Liver (tissue), 9 donors: ENCODE results near the gene PKHD1. TPM values are rescaled to one million over a fixed set of nuclear protein-coding genes. Genes with fewer than 3 reads are reported as not detected.

Experiments used
- DNase-seq: peaks from one replicate; pipeline ENCODE4 v3.0.0-alpha.2; 2017; ENCODE audit warnings: low spot score
- H3K27ac ChIP-seq, 2 donors: one replicate each; pipeline ENCODE4 v1.7.0; 2013; ENCODE audit warnings: inconsistent platforms in 2 of 2, low read length in 2 of 2, control low read depth in 1 of 2, low read depth in 1 of 2, mild to moderate bottlenecking in 1 of 2
- H3K27me3 ChIP-seq, 4 donors: one replicate each; pipeline versions ENCODE4 v1.6.1 to v1.7.0; 2013; ENCODE audit warnings: low read length in 3 of 4, inconsistent platforms in 1 of 4, mild to moderate bottlenecking in 1 of 4, moderate library complexity in 1 of 4; ENCODE audit not compliant: control insufficient read depth in 4 of 4, insufficient read depth in 4 of 4
- H3K36me3 ChIP-seq, 4 donors: one replicate each; pipeline versions ENCODE4 v1.6.1 to v1.7.0; 2013; ENCODE audit warnings: low read length in 3 of 4, mild to moderate bottlenecking in 3 of 4, low read depth in 1 of 4, moderate library complexity in 1 of 4; ENCODE audit not compliant: control insufficient read depth in 4 of 4, insufficient read depth in 3 of 4
- H3K4me1 ChIP-seq, 4 donors: one replicate each; pipeline versions ENCODE4 v1.6.1 to v1.7.0; 2013; ENCODE audit warnings: low read length in 3 of 4, mild to moderate bottlenecking in 3 of 4, moderate library complexity in 1 of 4; ENCODE audit not compliant: control insufficient read depth in 4 of 4, insufficient read depth in 4 of 4
- H3K4me3 ChIP-seq, 3 donors: one replicate each; pipeline versions ENCODE4 v1.6.1 to v1.7.0; 2013; ENCODE audit warnings: low read length in 3 of 3, control low read depth in 1 of 3, low read depth in 1 of 3, mild to moderate bottlenecking in 1 of 3
- H3K9ac ChIP-seq, 2 donors: one replicate each; pipeline ENCODE4 v1.7.0; 2013; ENCODE audit warnings: low read length in 2 of 2, mild to moderate bottlenecking in 2 of 2, moderate library complexity in 2 of 2, control low read depth in 1 of 2, low read depth in 1 of 2
- H3K9me3 ChIP-seq, 4 donors: one replicate each; pipeline versions ENCODE4 v1.6.1 to v1.7.0; 2013; ENCODE audit warnings: low read length in 3 of 4; ENCODE audit not compliant: control insufficient read depth in 4 of 4
- FOXA1 ChIP-seq: IDR thresholded peaks from 2 replicates; pipeline ENCODE4 v1.6.1; 2016; ENCODE audit warnings: antibody characterized with exemption
- FOXA2 ChIP-seq: IDR thresholded peaks from 2 replicates; pipeline ENCODE4 v1.6.1; 2016; ENCODE audit warnings: antibody characterized with exemption
- GABPA ChIP-seq, 2 donors: IDR thresholded peaks in 1 of 2; conservative IDR thresholded peaks in 1 of 2; 2 replicates each; pipeline ENCODE4 v1.6.1; 2016; ENCODE audit warnings: antibody characterized with exemption in 2 of 2, mild to moderate bottlenecking in 1 of 2, moderate library complexity in 1 of 2
- HNF4A ChIP-seq, 2 donors: conservative IDR thresholded peaks; 2 replicates each; pipeline ENCODE4 v1.6.1; 2016; ENCODE audit warnings: antibody characterized with exemption in 2 of 2, mild to moderate bottlenecking in 2 of 2
- HNF4G ChIP-seq: IDR thresholded peaks from 2 replicates; pipeline ENCODE4 v1.6.1; 2016; ENCODE audit warnings: antibody characterized with exemption
- JUND ChIP-seq, 2 donors: IDR thresholded peaks; 2 replicates each; pipeline ENCODE4 v1.6.1; 2016; ENCODE audit warnings: antibody characterized with exemption in 2 of 2
- NR2F2 ChIP-seq: IDR thresholded peaks from 2 replicates; pipeline ENCODE4 v1.6.1; 2016; ENCODE audit warnings: antibody characterized with exemption
- RAD21 ChIP-seq, 2 donors: IDR thresholded peaks; 2 replicates each; pipeline ENCODE4 v1.6.1; 2016; ENCODE audit warnings: antibody characterized with exemption in 2 of 2, mild to moderate bottlenecking in 2 of 2
- SP1 ChIP-seq: IDR thresholded peaks from 2 replicates; pipeline ENCODE4 v1.6.1; 2018; ENCODE audit warnings: antibody characterized with exemption, mild to moderate bottlenecking
- TAF1 ChIP-seq: conservative IDR thresholded peaks from 2 replicates; pipeline ENCODE4 v1.6.1; 2016; ENCODE audit warnings: antibody characterized with exemption, mild to moderate bottlenecking
- YY1 ChIP-seq: IDR thresholded peaks from 2 replicates; pipeline ENCODE4 v1.6.1; 2016; ENCODE audit warnings: antibody characterized with exemption, mild to moderate bottlenecking
- WGBS: extraction: QIAGEN DNeasy Blood & Tissue Kit; methylation state at CpG from one replicate; pipeline ENCODE4 v1.1.7; 2013; 5-methylcytosine and 5-hydroxymethylcytosine counted together
- polyA plus RNA-seq, 2 donors: library from polyadenylated mRNA; stranded (reverse) in 1 of 2; unstranded in 1 of 2; fragments of 200-250 nt in 1 of 2; fragments of >200 nt in 1 of 2; fragmentation: Nextera tagmentation in 1 of 2; extraction: Ambion mirVana in 1 of 2; gene quantifications; one replicate each; pipeline versions ENCODE4 v1.2.1 to v1.2.3, GENCODE V29; 2013 to 2015
- total RNA-seq, 2 donors: library from RNA; depleted of rRNA; stranded (reverse); fragments of >200 nt; gene quantifications; one replicate each; pipeline ENCODE4 v1.2.3, GENCODE V29; 2014
- TF ChIP-seq, protein P1 (sequence below): IDR thresholded peaks from 2 replicates; pipeline ENCODE4 v1.6.1; 2016; ENCODE audit warnings: antibody characterized with exemption
- TF ChIP-seq, protein P2 (sequence below): fragments of 150-350 bp; IDR thresholded peaks from 2 replicates; pipeline ENCODE4 v1.5.1; 2017; ENCODE audit warnings: improper control_type of control experiment, low read depth, low read length; ENCODE audit not compliant: missing input control
- TF ChIP-seq, protein P3 (sequence below): IDR thresholded peaks from 2 replicates; pipeline ENCODE4 v1.6.1; 2016; ENCODE audit warnings: antibody characterized with exemption
- TF ChIP-seq, protein P4 (sequence below): IDR thresholded peaks from 2 replicates; pipeline ENCODE4 v1.6.1; 2016; ENCODE audit warnings: antibody characterized with exemption, mild to moderate bottlenecking
- TF ChIP-seq, protein P5 (sequence below): IDR thresholded peaks from 2 replicates; pipeline ENCODE4 v1.6.1; 2016; ENCODE audit warnings: antibody characterized with exemption
- donor health status: healthy.
- donor health status: healthy.
- donor health status: healthy.
- donor health status: healthy.
- donor health status: healthy.

Gene PKHD1
- total and polyA plus RNA-seq, 4 donors, result 0.45 to 10.6 (median 3.2) TPM

DNA sequence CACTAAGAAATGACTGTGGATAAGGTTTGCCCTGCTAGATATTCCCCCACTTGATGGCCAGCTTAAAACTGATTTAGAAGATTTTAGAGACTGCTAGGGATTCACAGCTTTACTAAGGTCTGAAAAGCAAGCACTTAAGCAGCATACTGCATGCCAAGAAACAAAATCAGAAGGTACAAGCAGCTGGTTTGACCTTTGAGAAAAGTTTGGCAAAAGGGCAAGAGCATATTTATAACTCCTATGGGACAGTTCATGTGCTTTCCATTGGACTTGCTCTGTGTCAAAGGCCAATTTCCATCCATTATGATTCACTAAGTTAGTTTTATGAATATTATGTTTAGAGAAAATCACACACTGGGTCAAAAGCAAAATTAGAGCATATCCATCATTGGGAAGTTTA, 402.8 kb downstream of the PKHD1 start:
- H3K27ac ChIP-seq, result no peak overlapping the region
- DNase-seq, result no peak
- H3K4me3 ChIP-seq, result no peak overlapping the region
- no peak overlapping the region for H3K9ac ChIP-seq
- no peaks in the 10 kb centered on the region for H3K9me3 ChIP-seq
- H3K4me1 ChIP-seq, result peaks cover 0 to 2% (median 2%) of the 10 kb centered on the region in 4 donors
- H3K27me3 ChIP-seq, result no peaks in the 10 kb centered on the region
- TF ChIP-seq RAD21 (IDR thresholded peaks at IDR 0.05), result no peak
- TF ChIP-seq TAF1, result no peak
- TF ChIP-seq YY1, result no peak
- TF ChIP-seq, protein P1, sequence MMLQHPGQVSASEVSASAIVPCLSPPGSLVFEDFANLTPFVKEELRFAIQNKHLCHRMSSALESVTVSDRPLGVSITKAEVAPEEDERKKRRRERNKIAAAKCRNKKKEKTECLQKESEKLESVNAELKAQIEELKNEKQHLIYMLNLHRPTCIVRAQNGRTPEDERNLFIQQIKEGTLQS, result no peak
- TF ChIP-seq HNF4G, result no peak
- no peak for TF ChIP-seq NR2F2
- TF ChIP-seq, protein P2, sequence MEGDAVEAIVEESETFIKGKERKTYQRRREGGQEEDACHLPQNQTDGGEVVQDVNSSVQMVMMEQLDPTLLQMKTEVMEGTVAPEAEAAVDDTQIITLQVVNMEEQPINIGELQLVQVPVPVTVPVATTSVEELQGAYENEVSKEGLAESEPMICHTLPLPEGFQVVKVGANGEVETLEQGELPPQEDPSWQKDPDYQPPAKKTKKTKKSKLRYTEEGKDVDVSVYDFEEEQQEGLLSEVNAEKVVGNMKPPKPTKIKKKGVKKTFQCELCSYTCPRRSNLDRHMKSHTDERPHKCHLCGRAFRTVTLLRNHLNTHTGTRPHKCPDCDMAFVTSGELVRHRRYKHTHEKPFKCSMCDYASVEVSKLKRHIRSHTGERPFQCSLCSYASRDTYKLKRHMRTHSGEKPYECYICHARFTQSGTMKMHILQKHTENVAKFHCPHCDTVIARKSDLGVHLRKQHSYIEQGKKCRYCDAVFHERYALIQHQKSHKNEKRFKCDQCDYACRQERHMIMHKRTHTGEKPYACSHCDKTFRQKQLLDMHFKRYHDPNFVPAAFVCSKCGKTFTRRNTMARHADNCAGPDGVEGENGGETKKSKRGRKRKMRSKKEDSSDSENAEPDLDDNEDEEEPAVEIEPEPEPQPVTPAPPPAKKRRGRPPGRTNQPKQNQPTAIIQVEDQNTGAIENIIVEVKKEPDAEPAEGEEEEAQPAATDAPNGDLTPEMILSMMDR, result no peak
- TF ChIP-seq GABPA (IDR thresholded peaks at IDR 0.05 in 1 of 2, conservative IDR thresholded peaks at IDR 0.05 in 1 of 2), result no peak
- TF ChIP-seq FOXA2, result no peak
- TF ChIP-seq, protein P3, sequence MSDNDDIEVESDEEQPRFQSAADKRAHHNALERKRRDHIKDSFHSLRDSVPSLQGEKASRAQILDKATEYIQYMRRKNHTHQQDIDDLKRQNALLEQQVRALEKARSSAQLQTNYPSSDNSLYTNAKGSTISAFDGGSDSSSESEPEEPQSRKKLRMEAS, result no peak
- TF ChIP-seq, protein P4, sequence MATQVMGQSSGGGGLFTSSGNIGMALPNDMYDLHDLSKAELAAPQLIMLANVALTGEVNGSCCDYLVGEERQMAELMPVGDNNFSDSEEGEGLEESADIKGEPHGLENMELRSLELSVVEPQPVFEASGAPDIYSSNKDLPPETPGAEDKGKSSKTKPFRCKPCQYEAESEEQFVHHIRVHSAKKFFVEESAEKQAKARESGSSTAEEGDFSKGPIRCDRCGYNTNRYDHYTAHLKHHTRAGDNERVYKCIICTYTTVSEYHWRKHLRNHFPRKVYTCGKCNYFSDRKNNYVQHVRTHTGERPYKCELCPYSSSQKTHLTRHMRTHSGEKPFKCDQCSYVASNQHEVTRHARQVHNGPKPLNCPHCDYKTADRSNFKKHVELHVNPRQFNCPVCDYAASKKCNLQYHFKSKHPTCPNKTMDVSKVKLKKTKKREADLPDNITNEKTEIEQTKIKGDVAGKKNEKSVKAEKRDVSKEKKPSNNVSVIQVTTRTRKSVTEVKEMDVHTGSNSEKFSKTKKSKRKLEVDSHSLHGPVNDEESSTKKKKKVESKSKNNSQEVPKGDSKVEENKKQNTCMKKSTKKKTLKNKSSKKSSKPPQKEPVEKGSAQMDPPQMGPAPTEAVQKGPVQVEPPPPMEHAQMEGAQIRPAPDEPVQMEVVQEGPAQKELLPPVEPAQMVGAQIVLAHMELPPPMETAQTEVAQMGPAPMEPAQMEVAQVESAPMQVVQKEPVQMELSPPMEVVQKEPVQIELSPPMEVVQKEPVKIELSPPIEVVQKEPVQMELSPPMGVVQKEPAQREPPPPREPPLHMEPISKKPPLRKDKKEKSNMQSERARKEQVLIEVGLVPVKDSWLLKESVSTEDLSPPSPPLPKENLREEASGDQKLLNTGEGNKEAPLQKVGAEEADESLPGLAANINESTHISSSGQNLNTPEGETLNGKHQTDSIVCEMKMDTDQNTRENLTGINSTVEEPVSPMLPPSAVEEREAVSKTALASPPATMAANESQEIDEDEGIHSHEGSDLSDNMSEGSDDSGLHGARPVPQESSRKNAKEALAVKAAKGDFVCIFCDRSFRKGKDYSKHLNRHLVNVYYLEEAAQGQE, result no peak
- no peak for TF ChIP-seq SP1
- TF ChIP-seq JUND (IDR thresholded peaks at IDR 0.05), result no peak
- TF ChIP-seq, protein P5, sequence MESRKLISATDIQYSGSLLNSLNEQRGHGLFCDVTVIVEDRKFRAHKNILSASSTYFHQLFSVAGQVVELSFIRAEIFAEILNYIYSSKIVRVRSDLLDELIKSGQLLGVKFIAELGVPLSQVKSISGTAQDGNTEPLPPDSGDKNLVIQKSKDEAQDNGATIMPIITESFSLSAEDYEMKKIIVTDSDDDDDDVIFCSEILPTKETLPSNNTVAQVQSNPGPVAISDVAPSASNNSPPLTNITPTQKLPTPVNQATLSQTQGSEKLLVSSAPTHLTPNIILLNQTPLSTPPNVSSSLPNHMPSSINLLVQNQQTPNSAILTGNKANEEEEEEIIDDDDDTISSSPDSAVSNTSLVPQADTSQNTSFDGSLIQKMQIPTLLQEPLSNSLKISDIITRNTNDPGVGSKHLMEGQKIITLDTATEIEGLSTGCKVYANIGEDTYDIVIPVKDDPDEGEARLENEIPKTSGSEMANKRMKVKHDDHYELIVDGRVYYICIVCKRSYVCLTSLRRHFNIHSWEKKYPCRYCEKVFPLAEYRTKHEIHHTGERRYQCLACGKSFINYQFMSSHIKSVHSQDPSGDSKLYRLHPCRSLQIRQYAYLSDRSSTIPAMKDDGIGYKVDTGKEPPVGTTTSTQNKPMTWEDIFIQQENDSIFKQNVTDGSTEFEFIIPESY, result no peak
- TF ChIP-seq HNF4A (conservative IDR thresholded peaks at IDR 0.05), result no peak
- TF ChIP-seq FOXA1, result no peak
- H3K36me3 ChIP-seq, result no peaks in the 10 kb centered on the region

DNA sequence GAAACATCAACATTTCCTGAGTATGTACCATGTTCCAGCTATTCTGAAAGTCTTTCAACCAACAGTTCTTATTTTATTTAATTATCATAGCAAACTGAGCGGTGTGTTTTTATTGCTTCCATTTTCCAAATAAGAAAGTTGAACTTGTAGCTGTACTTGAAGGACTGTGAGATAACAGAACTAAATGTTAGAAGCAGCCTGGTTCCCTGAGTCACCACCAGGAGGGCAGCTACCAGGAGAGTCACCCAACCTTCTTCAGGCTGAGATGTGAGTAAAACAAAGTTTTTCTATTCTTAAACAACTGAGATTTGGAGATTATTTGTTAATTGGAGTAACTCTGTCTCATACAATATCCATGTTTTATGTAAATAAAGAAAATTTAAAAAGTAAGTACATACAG, 403.4 kb downstream of the PKHD1 start:
- no peak overlapping the region for H3K9ac ChIP-seq
- peaks cover 0 to 6% (median 4%) of the 10 kb centered on the region in 4 donors for H3K4me1 ChIP-seq
- no peak for DNase-seq
- H3K27me3 ChIP-seq, result no peaks in the 10 kb centered on the region
- H3K9me3 ChIP-seq, result no peaks in the 10 kb centered on the region
- H3K27ac ChIP-seq, result no peak overlapping the region
- H3K36me3 ChIP-seq, result no peaks in the 10 kb centered on the region
- no peak overlapping the region for H3K4me3 ChIP-seq
- no peak for TF ChIP-seq GABPA (IDR thresholded peaks at IDR 0.05 in 1 of 2, conservative IDR thresholded peaks at IDR 0.05 in 1 of 2)
- TF ChIP-seq, protein P2, result peak; percentile 7
- 91% methylated on average over 1 of the region's 1 CpG for WGBS
